Measurements from ENCODE around the gene TRMO. TPM values are rescaled to one million over a fixed set of nuclear protein-coding genes. Genes with fewer than 3 reads are reported as not detected.

Gene TRMO
- total RNA-seq, 2 experiments from 2014 or later, result 42.8 to 45.8 TPM

GRCh38 chr9:97944612-97945011, 22.3 kb upstream of the TRMO start:
- Histone ChIP-seq H3K36me3 (ENCODE audit: insufficient read depth, low read length) (no peaks in the 10 kb centered on the region), H3K4me3 (ENCODE audit: low read length) (no peak overlapping the region), H3K27ac (ENCODE audit: low read depth in 1 of 2, low read length in 2 of 2) (no peak overlapping the region), H3K27me3 (ENCODE audit: control insufficient read depth in 1 of 2, insufficient read depth in 2 of 2, low read length in 2 of 2) (no peaks in the 10 kb centered on the region), H3K4me1 (ENCODE audit: insufficient read depth, low read length) (no peaks in the 10 kb centered on the region), H3K9me3 (ENCODE audit: control insufficient read depth in 1 of 2, insufficient read depth in 1 of 2, low read length in 2 of 2) (no peaks in the 10 kb centered on the region)
- no peak for ATAC-seq (ENCODE audit: poor library complexity)
- Mint-ChIP-seq H3K4me1 (ENCODE audit: low read depth) (no peaks in the 10 kb centered on the region), H3K9me3 (no peaks in the 10 kb centered on the region), H3K27ac (no peak overlapping the region), H3K36me3 (ENCODE audit: low read depth) (no peaks in the 10 kb centered on the region), H3K27me3 (no peaks in the 10 kb centered on the region), H3K4me3 (no peak overlapping the region)
- no peak for TF ChIP-seq CTCF (IDR thresholded peaks at IDR 0.05)
- intact Hi-C loops (cut with DNase I, micrococcal nuclease), result no loop called here
- DNase-seq, result no peak
- ChIA-PET CTCF (interaction anchor here (0.9 to 2.6 kb wide), 2 partner anchors 21 to 38 kb away, joined by 3 to 8 read pairs; partner anchors contain the start of gene ANP32B), POLR2A (interaction anchor here (1.4 kb wide), 1 partner anchor 9 kb away, joined by 4 read pairs; no protein-coding TSS in a partner anchor)

GRCh38 chr9:97943308-97943855, 21.1 kb upstream of the TRMO start:
- CTCF ChIA-PET, result interaction anchor here (1.8 to 2.6 kb wide), 2 partner anchors 20 to 54 kb away, joined by 7 to 8 read pairs; no protein-coding TSS in a partner anchor
- no peak overlapping the region for H3K27ac ChIP-seq (ENCODE audit: low read depth in 1 of 2, low read length in 2 of 2)

GRCh38 chr9:97941323-97941722, 19.0 kb upstream of the TRMO start:
- CTCF ChIA-PET, result interaction anchor here (0.7 kb wide), 1 partner anchor 322 kb away, joined by 4 read pairs; no protein-coding TSS in a partner anchor
- Histone ChIP-seq H3K36me3 (ENCODE audit: insufficient read depth, low read length) (no peaks in the 10 kb centered on the region), H3K27ac (ENCODE audit: low read depth in 1 of 2, low read length in 2 of 2) (no peak overlapping the region), H3K27me3 (ENCODE audit: control insufficient read depth in 1 of 2, insufficient read depth in 2 of 2, low read length in 2 of 2) (no peaks in the 10 kb centered on the region), H3K4me3 (ENCODE audit: low read length) (no peak overlapping the region), H3K4me1 (ENCODE audit: insufficient read depth, low read length) (peaks cover 14% of the 10 kb centered on the region), H3K9me3 (ENCODE audit: control insufficient read depth in 1 of 2, insufficient read depth in 1 of 2, low read length in 2 of 2) (no peaks in the 10 kb centered on the region)
- intact Hi-C loops (cut with DNase I, micrococcal nuclease), result no loop called here
- DNase-seq (no peak), ATAC-seq (ENCODE audit: poor library complexity) (no peak)
- H3K4me3 Mint-ChIP-seq, result no peak overlapping the region
- no peak overlapping the region for H3K27ac Mint-ChIP-seq
- POLR2A ChIA-PET, result interaction anchor here (1.2 kb wide), 1 partner anchor 18 kb away, joined by 5 read pairs; no protein-coding TSS in a partner anchor
- no peaks in the 10 kb centered on the region for H3K36me3 Mint-ChIP-seq (ENCODE audit: low read depth)
- H3K9me3 Mint-ChIP-seq, result no peaks in the 10 kb centered on the region
- peaks cover 28% of the 10 kb centered on the region for H3K4me1 Mint-ChIP-seq (ENCODE audit: low read depth)
- H3K27me3 Mint-ChIP-seq, result no peaks in the 10 kb centered on the region
- TF ChIP-seq CTCF (IDR thresholded peaks at IDR 0.05), result no peak

More at GRCh38 chr9:97943308-97943855, 21.1 kb upstream of the TRMO start:
- POLR2A ChIA-PET, result interaction anchor here (0.6 to 1.4 kb wide), 3 partner anchors 7 to 74 kb away, joined by 3 to 4 read pairs (median 4); no protein-coding TSS in a partner anchor
- no peak overlapping the region for H3K4me3 ChIP-seq (ENCODE audit: low read length)
- no peak overlapping the region for H3K4me3 Mint-ChIP-seq
- intact Hi-C loops (cut with DNase I, micrococcal nuclease), result no loop called here
- H3K27ac Mint-ChIP-seq, result no peak overlapping the region
- no peaks in the 10 kb centered on the region for H3K27me3 ChIP-seq (ENCODE audit: control insufficient read depth in 1 of 2, insufficient read depth in 2 of 2, low read length in 2 of 2)
- DNase-seq (no peak), ATAC-seq (ENCODE audit: poor library complexity) (no peak)
- H3K36me3 ChIP-seq (ENCODE audit: insufficient read depth, low read length), result no peaks in the 10 kb centered on the region
- H3K36me3 Mint-ChIP-seq (ENCODE audit: low read depth), result no peaks in the 10 kb centered on the region
- peaks cover 1% of the 10 kb centered on the region for H3K4me1 ChIP-seq (ENCODE audit: insufficient read depth, low read length)
- H3K9me3 Mint-ChIP-seq, result no peaks in the 10 kb centered on the region
- H3K27me3 Mint-ChIP-seq, result no peaks in the 10 kb centered on the region
- peaks cover 11% of the 10 kb centered on the region for H3K4me1 Mint-ChIP-seq (ENCODE audit: low read depth)
- TF ChIP-seq CTCF (IDR thresholded peaks at IDR 0.05), result no peak
- no peaks in the 10 kb centered on the region for H3K9me3 ChIP-seq (ENCODE audit: control insufficient read depth in 1 of 2, insufficient read depth in 1 of 2, low read length in 2 of 2)
